Measurements from ENCODE around the gene ABCA2.

DNA sequence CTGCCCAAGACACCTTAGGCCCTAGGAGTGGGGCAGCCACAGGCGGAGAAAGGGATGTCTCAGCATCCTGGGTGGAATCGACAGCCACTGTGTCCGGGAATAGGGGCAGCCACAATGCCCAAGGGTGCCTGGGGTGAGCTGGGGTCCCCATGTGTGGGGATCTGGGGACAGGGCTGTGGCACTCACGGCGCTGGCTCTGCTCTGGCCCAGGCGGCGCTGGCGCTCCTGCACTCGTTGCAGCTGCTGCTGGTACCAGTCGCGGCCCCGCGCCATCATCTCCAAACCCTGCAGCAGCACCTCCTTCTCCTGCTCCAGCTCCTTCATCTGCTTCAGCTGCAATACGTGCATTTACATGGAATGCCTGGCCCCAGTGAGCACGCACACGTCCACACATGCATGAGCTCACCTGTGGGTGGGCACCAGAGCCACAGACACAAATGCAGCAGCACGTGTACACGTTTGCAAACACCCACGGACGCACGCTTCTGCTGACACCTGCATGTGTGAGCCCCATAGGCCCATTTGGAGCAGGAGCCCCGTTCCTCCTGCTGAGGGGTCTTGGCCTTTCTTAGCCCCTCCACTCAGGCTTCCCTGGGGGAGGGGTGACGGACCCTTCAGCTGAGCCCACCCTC lies 37.4 kb upstream of the ABCA2 start:
- TF ChIP-seq SAFB (IDR thresholded peaks at IDR 0.05; ENCODE audit: borderline replicate concordance, low read depth, low read length) (no peak), EZH2 (IDR thresholded peaks at IDR 0.05; ENCODE audit: borderline replicate concordance, low read depth, low read length) (no peak), ZNF232 (CRISPR knock-in tag; IDR thresholded peaks at IDR 0.05) (no peak), BRD9 (IDR thresholded peaks at IDR 0.05; ENCODE audit: low read depth, partially characterized antibody) (no peak)
- TF ChIP-seq, protein P1, sequence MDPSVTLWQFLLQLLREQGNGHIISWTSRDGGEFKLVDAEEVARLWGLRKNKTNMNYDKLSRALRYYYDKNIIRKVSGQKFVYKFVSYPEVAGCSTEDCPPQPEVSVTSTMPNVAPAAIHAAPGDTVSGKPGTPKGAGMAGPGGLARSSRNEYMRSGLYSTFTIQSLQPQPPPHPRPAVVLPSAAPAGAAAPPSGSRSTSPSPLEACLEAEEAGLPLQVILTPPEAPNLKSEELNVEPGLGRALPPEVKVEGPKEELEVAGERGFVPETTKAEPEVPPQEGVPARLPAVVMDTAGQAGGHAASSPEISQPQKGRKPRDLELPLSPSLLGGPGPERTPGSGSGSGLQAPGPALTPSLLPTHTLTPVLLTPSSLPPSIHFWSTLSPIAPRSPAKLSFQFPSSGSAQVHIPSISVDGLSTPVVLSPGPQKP (CRISPR knock-in tag; IDR thresholded peaks at IDR 0.05), result no peak
- TF ChIP-seq, protein P2, sequence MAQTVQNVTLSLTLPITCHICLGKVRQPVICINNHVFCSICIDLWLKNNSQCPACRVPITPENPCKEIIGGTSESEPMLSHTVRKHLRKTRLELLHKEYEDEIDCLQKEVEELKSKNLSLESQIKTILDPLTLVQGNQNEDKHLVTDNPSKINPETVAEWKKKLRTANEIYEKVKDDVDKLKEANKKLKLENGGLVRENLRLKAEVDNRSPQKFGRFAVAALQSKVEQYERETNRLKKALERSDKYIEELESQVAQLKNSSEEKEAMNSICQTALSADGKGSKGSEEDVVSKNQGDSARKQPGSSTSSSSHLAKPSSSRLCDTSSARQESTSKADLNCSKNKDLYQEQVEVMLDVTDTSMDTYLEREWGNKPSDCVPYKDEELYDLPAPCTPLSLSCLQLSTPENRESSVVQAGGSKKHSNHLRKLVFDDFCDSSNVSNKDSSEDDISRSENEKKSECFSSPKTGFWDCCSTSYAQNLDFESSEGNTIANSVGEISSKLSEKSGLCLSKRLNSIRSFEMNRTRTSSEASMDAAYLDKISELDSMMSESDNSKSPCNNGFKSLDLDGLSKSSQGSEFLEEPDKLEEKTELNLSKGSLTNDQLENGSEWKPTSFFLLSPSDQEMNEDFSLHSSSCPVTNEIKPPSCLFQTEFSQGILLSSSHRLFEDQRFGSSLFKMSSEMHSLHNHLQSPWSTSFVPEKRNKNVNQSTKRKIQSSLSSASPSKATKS (CRISPR knock-in tag; IDR thresholded peaks at IDR 0.05), result no peak
- TF ChIP-seq, protein P3, sequence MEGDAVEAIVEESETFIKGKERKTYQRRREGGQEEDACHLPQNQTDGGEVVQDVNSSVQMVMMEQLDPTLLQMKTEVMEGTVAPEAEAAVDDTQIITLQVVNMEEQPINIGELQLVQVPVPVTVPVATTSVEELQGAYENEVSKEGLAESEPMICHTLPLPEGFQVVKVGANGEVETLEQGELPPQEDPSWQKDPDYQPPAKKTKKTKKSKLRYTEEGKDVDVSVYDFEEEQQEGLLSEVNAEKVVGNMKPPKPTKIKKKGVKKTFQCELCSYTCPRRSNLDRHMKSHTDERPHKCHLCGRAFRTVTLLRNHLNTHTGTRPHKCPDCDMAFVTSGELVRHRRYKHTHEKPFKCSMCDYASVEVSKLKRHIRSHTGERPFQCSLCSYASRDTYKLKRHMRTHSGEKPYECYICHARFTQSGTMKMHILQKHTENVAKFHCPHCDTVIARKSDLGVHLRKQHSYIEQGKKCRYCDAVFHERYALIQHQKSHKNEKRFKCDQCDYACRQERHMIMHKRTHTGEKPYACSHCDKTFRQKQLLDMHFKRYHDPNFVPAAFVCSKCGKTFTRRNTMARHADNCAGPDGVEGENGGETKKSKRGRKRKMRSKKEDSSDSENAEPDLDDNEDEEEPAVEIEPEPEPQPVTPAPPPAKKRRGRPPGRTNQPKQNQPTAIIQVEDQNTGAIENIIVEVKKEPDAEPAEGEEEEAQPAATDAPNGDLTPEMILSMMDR (IDR thresholded peaks at IDR 0.05 in 2 of 3, conservative IDR thresholded peaks at IDR 0.05 in 1 of 3; ENCODE audit: insufficient read depth in 2 of 3, low read depth in 1 of 3, low read length in 3 of 3), result no peak
- TF ChIP-seq, protein P4, sequence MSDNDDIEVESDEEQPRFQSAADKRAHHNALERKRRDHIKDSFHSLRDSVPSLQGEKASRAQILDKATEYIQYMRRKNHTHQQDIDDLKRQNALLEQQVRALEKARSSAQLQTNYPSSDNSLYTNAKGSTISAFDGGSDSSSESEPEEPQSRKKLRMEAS (CRISPR knock-in tag; IDR thresholded peaks at IDR 0.05), result no peak
- TF ChIP-seq, protein P5, sequence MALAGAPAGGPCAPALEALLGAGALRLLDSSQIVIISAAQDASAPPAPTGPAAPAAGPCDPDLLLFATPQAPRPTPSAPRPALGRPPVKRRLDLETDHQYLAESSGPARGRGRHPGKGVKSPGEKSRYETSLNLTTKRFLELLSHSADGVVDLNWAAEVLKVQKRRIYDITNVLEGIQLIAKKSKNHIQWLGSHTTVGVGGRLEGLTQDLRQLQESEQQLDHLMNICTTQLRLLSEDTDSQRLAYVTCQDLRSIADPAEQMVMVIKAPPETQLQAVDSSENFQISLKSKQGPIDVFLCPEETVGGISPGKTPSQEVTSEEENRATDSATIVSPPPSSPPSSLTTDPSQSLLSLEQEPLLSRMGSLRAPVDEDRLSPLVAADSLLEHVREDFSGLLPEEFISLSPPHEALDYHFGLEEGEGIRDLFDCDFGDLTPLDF (CRISPR knock-in tag; IDR thresholded peaks at IDR 0.05), result no peak
